ENCODE results near the gene ACAA2.

The ACAA2 gene

GRCh38 chr18:49769047-49769728 is 44.1 kb downstream of the ACAA2 start:
- Histone ChIP-seq H2AFZ (ENCODE audit: low read depth, low read length) (no peak overlapping the region), H3K36me3 (ENCODE audit: insufficient read depth, low read length) (no peaks in the 10 kb centered on the region), H3K27me3 (ENCODE audit: insufficient read depth, low read length, poor library complexity) (peaks cover 2% of the 10 kb centered on the region), H3K9me3 (ENCODE audit: insufficient read depth, low read length, severe bottlenecking) (no peaks in the 10 kb centered on the region), H4K20me1 (ENCODE audit: insufficient read depth, low read length) (no peaks in the 10 kb centered on the region), H3K27ac (ENCODE audit: low read length) (no peak overlapping the region), H3K4me2 (ENCODE audit: insufficient read depth, low read length) (no peak overlapping the region), H3K4me3 (ENCODE audit: low read depth in 1 of 2, low read length in 2 of 2) (no peak overlapping the region), H3K79me2 (ENCODE audit: insufficient read depth, low read length) (no peaks in the 10 kb centered on the region), H3K4me1 (ENCODE audit: insufficient read depth, low read length) (no peaks in the 10 kb centered on the region), H3K9ac (ENCODE audit: low read depth, low read length) (no peak overlapping the region)
- no peak for DNase-seq
- no peak for ATAC-seq (ENCODE audit: insufficient read depth, low read depth)
- TF ChIP-seq EZH2 (IDR thresholded peaks at IDR 0.05; ENCODE audit: borderline replicate concordance, low read depth, low read length, severe bottlenecking) (no peak), CTCF (IDR thresholded peaks at IDR 0.05; ENCODE audit: borderline replicate concordance, extremely low read depth, low read length, poor library complexity, severe bottlenecking) (no peak)

- no peak for ATAC-seq (ENCODE audit: insufficient read depth, low read depth)
- TF ChIP-seq CTCF (IDR thresholded peaks at IDR 0.05; ENCODE audit: borderline replicate concordance, extremely low read depth, low read length, poor library complexity, severe bottlenecking) = peak; percentile 26
- no peak for TF ChIP-seq EZH2 (IDR thresholded peaks at IDR 0.05; ENCODE audit: borderline replicate concordance, low read depth, low read length, severe bottlenecking)
- DNase-seq = no peak
- no peak overlapping the region for H3K4me2 ChIP-seq (ENCODE audit: insufficient read depth, low read length)
- no peaks in the 10 kb centered on the region for H3K36me3 ChIP-seq (ENCODE audit: insufficient read depth, low read length)
- no peak overlapping the region for H3K4me3 ChIP-seq (ENCODE audit: low read depth in 1 of 2, low read length in 2 of 2)
- H3K79me2 ChIP-seq (ENCODE audit: insufficient read depth, low read length) = no peaks in the 10 kb centered on the region
- H4K20me1 ChIP-seq (ENCODE audit: insufficient read depth, low read length) = no peaks in the 10 kb centered on the region
- H3K9me3 ChIP-seq (ENCODE audit: insufficient read depth, low read length, severe bottlenecking) = no peaks in the 10 kb centered on the region
- H3K27me3 ChIP-seq (ENCODE audit: insufficient read depth, low read length, poor library complexity) = peaks cover 2% of the 10 kb centered on the region
- no peaks in the 10 kb centered on the region for H3K4me1 ChIP-seq (ENCODE audit: insufficient read depth, low read length)
- H3K9ac ChIP-seq (ENCODE audit: low read depth, low read length) = no peak overlapping the region
- no peak overlapping the region for H3K27ac ChIP-seq (ENCODE audit: low read length)
- no peak overlapping the region for H2AFZ ChIP-seq (ENCODE audit: low read depth, low read length)
These were observed 45.3 kb downstream of the ACAA2 start for GRCh38 chr18:49768051-49768391.

GRCh38 chr18:49767111-49768050 is 46.0 kb downstream of the ACAA2 start:
- H3K4me1 ChIP-seq (ENCODE audit: insufficient read depth, low read length) = no peaks in the 10 kb centered on the region
- no peak overlapping the region for H2AFZ ChIP-seq (ENCODE audit: low read depth, low read length)
- no peak for TF ChIP-seq EZH2 (IDR thresholded peaks at IDR 0.05; ENCODE audit: borderline replicate concordance, low read depth, low read length, severe bottlenecking)
- no peak for TF ChIP-seq CTCF (IDR thresholded peaks at IDR 0.05; ENCODE audit: borderline replicate concordance, extremely low read depth, low read length, poor library complexity, severe bottlenecking)
- no peaks in the 10 kb centered on the region for H3K79me2 ChIP-seq (ENCODE audit: insufficient read depth, low read length)
- ATAC-seq (ENCODE audit: insufficient read depth, low read depth) (no peak), DNase-seq (no peak)
- peaks cover 2% of the 10 kb centered on the region for H3K27me3 ChIP-seq (ENCODE audit: insufficient read depth, low read length, poor library complexity)
- no peak overlapping the region for H3K4me3 ChIP-seq (ENCODE audit: low read depth in 1 of 2, low read length in 2 of 2)
- H3K4me2 ChIP-seq (ENCODE audit: insufficient read depth, low read length) = no peak overlapping the region
- no peak overlapping the region for H3K27ac ChIP-seq (ENCODE audit: low read length)
- H4K20me1 ChIP-seq (ENCODE audit: insufficient read depth, low read length) = no peaks in the 10 kb centered on the region
- H3K9ac ChIP-seq (ENCODE audit: low read depth, low read length) = no peak overlapping the region
- H3K9me3 ChIP-seq (ENCODE audit: insufficient read depth, low read length, severe bottlenecking) = no peaks in the 10 kb centered on the region
- no peaks in the 10 kb centered on the region for H3K36me3 ChIP-seq (ENCODE audit: insufficient read depth, low read length)
